ENCODE measurements around the gene PDLIM1. TPM values are rescaled to one million over a fixed set of nuclear protein-coding genes. Genes with fewer than 3 reads are reported as not detected.

PDLIM1 gene
- total RNA-seq, 1 experiment from 2014 or later = 115 TPM

GRCh38 chr10:95289003-95289920, 1.5 kb downstream of the PDLIM1 start:
- no CpG with 5 or more reads among the region's 12 CpGs for WGBS (ENCODE audit: extremely low coverage, insufficient read length, low lambda C conversion rate)
- peak; percentile 60 for DNase-seq

More at GRCh38 chr10:95289003-95289920, 1.5 kb downstream of the PDLIM1 start:
- Histone ChIP-seq H3K79me2 (ENCODE audit: insufficient read depth, low read length) (peaks cover 22% of the 10 kb centered on the region; the same call in 1 of the 2 replicates), H3K27me3 (ENCODE audit: insufficient read depth, low read length) (no peaks in the 10 kb centered on the region), H3T11ph (ENCODE audit: low read length) (no peak overlapping the region), H3K9ac (ENCODE audit: extremely low read depth, insufficient read length, low read length) (peak overlapping the region; percentile 70), H3K4me1 (ENCODE audit: insufficient read depth, low read length) (0 out of 2 replicates have a peak, but pooled peaks cover 5% of the 10 kb centered on the region), H4K5ac (ENCODE audit: insufficient read length, low read depth, low read length) (no peak overlapping the region), H4K8ac (replicated peaks; ENCODE audit: insufficient read length, low read depth, low read length) (no peak overlapping the region), H2BK120ac (ENCODE audit: low read depth, low read length, poor library complexity, severe bottlenecking) (no peak overlapping the region), H3K23me2 (ENCODE audit: insufficient read length, low read depth, low read length, poor library complexity, severe bottlenecking) (peaks cover 12% of the 10 kb centered on the region), H3K18ac (ENCODE audit: insufficient read length, low read depth, low read length) (no peak overlapping the region), H3K27ac (ENCODE audit: insufficient read length, low read depth, low read length) (no peak overlapping the region), H3K9me3 (ENCODE audit: control insufficient read depth, low read depth, low read length) (no peaks in the 10 kb centered on the region), H3K23ac (ENCODE audit: insufficient read length, low read depth, low read length) (no peak overlapping the region), H2BK5ac (ENCODE audit: insufficient read length, low read length) (no peak overlapping the region), H2AFZ (ENCODE audit: low read length) (no peak overlapping the region), H3K4me2 (ENCODE audit: insufficient read depth, insufficient read length, low read length) (peak overlapping the region; percentile 94), H4K20me1 (ENCODE audit: control insufficient read depth, insufficient read depth, insufficient read length) (no peaks in the 10 kb centered on the region), H2BK12ac (ENCODE audit: insufficient read length, low read depth, low read length) (peak overlapping the region; percentile 9), H3K79me1 (ENCODE audit: insufficient read depth, low read depth, low read length, poor library complexity, severe bottlenecking) (no peaks in the 10 kb centered on the region), H3K4ac (ENCODE audit: low read depth, low read length) (no peak overlapping the region), H2AK5ac (ENCODE audit: insufficient read length, low read length) (no peak overlapping the region), H3K56ac (ENCODE audit: insufficient read length, low read depth, low read length) (no peak overlapping the region), H3K14ac (ENCODE audit: insufficient read depth, low read length) (no peak overlapping the region), H4K91ac (ENCODE audit: insufficient read length, low read depth, low read length) (no peak overlapping the region), H2BK15ac (ENCODE audit: low read depth, low read length) (no peak overlapping the region), H2BK20ac (ENCODE audit: low read depth, low read length, poor library complexity, severe bottlenecking) (no peak overlapping the region)
- TF ChIP-seq, protein P1, sequence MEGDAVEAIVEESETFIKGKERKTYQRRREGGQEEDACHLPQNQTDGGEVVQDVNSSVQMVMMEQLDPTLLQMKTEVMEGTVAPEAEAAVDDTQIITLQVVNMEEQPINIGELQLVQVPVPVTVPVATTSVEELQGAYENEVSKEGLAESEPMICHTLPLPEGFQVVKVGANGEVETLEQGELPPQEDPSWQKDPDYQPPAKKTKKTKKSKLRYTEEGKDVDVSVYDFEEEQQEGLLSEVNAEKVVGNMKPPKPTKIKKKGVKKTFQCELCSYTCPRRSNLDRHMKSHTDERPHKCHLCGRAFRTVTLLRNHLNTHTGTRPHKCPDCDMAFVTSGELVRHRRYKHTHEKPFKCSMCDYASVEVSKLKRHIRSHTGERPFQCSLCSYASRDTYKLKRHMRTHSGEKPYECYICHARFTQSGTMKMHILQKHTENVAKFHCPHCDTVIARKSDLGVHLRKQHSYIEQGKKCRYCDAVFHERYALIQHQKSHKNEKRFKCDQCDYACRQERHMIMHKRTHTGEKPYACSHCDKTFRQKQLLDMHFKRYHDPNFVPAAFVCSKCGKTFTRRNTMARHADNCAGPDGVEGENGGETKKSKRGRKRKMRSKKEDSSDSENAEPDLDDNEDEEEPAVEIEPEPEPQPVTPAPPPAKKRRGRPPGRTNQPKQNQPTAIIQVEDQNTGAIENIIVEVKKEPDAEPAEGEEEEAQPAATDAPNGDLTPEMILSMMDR (conservative IDR thresholded peaks at IDR 0.05) = peak; percentile 52; the same call in 2 of the 3 replicates
- Mint-ChIP-seq H3K4me1 (peaks cover 39 to 42% of the 10 kb centered on the region in 2 experiments), H3K4me3 (peak overlapping the region; percentile 88 to 93), H3K36me3 (ENCODE audit: insufficient read depth in 1 of 3, low read depth in 3 of 3) (peaks cover 0 to 9% (median 3%) of the 10 kb centered on the region in 3 experiments; a peak in 4 of 7 replicates), H3K27ac (no peak overlapping the region; a peak in 2 of 7 replicates), H3K9me3 (no peaks in the 10 kb centered on the region), H3K27me3 (ENCODE audit: low read depth) (peaks cover 31% of the 10 kb centered on the region)
